ENCODE measurements around the gene GTF2A1.
"Not testable (repeated sequence)": the region's sequence is repeated elsewhere in the genome, so short reads cannot be mapped to it uniquely, and the experiment has no call there.

Gene GTF2A1
- long read RNA-seq, donor 1, full-length matches to known transcripts = 3 of 47 reads
- long read RNA-seq, donor 1, partial matches to known transcripts = 44 of 47 reads
- long read RNA-seq, donor 1, other reads (novel, unspliced or antisense) = 0 of 47 reads
- long read RNA-seq, donor 2, partial matches to known transcripts = 51 of 51 reads
- long read RNA-seq, donor 2, other reads (novel, unspliced or antisense) = 0 of 51 reads
- long read RNA-seq, donor 3, full-length matches to known transcripts = 3 of 56 reads
- long read RNA-seq, donor 3, partial matches to known transcripts = 53 of 56 reads
- long read RNA-seq, donor 3, other reads (novel, unspliced or antisense) = 0 of 56 reads
- long read RNA-seq, donor 4, full-length matches to known transcripts = 2 of 111 reads
- long read RNA-seq, donor 4, partial matches to known transcripts = 109 of 111 reads
- long read RNA-seq, donor 4, other reads (novel, unspliced or antisense) = 0 of 111 reads
- long read RNA-seq, donor 5, full-length matches to known transcripts = 4 of 148 reads
- long read RNA-seq, donor 5, partial matches to known transcripts = 144 of 148 reads
- long read RNA-seq, donor 5, other reads (novel, unspliced or antisense) = 0 of 148 reads
- long read RNA-seq, donor 6, full-length matches to known transcripts = 3 of 85 reads
- long read RNA-seq, donor 6, partial matches to known transcripts = 82 of 85 reads
- long read RNA-seq, donor 6, other reads (novel, unspliced or antisense) = 0 of 85 reads
- long read RNA-seq, donor 7 = 0 reads
- long read RNA-seq, donor 8, full-length matches to known transcripts = 2 of 87 reads
- long read RNA-seq, donor 8, partial matches to known transcripts = 85 of 87 reads
- long read RNA-seq, donor 8, other reads (novel, unspliced or antisense) = 0 of 87 reads

GRCh38 chr14:81220830-81221578, at the start of gene GTF2A1:
TSS of gene GTF2A1 (minus strand) at chr14:81220959. CDS start at chr14:81220518, 441 bp downstream.
- peak; percentile 99 for DNase-seq

- no peak for DNase-seq
These were observed 49.2 kb upstream of the GTF2A1 start for GRCh38 chr14:81269979-81270375.

DNA sequence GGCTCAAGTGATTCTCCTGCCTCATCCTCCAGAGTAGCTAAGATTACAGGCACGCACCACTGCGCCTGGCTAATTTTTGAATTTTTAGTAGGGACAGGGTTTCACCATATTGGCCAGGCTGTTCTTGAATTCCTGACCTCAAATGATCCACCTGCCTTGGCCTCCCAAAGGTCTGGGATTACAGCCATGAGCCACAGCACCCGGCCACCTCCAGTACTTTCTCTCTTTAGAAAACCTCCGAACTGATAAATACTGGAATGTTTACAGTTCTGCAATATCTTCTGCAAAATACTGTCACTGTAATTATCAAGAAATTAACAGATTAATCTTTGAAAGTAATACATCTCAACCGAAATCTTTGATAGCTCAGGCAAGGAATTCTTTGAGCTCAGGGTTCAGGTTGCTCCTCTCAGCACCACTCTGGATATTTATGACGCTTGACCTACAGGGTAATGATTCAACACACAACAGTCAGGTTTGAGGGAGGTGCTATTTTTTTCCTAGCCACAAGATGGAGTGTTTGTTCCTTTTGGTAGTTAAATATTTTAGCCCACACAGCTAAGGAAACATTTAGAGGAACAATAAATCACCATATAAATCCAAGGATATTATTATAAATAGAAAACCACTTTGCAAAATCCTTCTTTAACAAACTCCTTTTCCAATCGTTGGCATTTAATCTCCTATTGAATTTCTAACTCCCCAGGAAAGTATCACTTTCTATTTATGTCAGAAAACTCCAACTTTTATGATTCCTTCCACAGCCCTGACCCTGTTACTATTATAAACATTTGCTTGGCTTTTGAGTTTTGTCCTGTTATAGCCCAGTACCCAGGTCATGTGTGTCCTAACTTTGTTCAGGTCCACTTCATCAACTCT, 48.6 kb upstream of the GTF2A1 start:
- peak; percentile 52 for DNase-seq

DNA sequence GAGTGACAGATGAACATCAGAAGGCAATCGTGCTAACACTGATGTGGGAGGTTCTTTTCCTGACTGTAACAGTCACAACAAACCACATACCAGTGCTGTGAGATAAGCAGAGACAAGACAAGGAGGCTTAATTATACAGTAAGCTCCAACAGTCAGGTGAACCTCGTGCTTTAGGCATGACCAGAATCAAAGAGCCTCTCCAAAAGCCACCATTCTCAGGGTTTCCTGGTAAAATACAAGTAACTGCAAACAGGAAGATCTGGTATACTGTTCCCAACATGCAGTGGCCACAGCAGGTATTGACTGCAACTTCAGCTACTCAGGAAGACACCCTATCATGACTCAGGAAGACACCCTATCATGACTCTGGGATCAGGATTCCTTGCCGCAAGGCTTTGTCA, 47.3 kb upstream of the GTF2A1 start:
- DNase-seq = no peak

GRCh38 chr14:81265636-81266169, 44.9 kb upstream of the GTF2A1 start:
- DNase-seq = no peak

DNA sequence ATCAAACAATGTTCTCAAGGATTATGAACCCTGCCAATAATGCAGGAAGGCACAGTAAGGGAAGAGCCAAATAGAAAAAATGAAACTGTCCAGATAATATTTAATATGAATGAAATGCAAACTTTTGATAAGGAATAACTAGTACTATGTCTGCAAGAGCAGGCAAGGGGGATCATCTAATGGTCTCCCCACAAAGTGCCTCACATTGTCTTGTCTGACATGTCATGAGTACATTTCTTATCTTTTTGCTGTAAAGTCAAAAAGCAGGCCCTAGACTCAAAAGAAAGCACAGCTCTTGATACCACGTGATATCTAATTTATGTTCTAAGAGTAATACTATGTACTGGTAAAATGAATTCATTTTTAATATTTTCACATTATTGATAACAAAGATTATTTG, 43.9 kb upstream of the GTF2A1 start:
- DNase-seq = no peak

DNA sequence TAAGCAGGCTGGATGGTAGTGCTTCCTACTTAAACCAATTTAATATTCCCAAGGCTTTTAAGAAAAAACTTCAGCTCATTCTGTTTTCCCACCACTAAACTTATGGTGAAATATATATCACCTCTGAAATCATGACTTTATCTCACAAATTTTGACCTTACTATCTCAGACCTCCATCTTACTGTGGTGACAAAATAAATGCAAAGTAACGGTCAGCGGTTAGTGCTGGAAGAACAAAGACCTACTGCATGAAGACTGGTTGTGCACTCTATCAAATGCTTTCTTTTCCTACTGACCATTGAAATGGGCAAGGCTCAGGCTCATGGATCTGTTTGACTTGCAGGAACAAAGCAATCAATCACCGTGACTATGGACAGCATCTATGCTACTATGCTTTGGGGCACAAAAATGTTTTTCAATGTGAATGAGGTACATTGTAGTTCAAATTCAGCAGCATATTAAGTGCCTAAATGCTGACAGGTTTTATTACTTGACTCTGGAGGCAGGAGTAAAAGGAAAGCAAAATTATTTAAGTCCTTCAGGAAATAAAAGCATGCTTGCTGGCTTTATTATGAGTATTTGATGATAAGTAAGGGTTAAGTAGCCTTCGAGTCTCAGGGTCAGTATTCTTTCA, 43.1 kb upstream of the GTF2A1 start:
- no peak for DNase-seq

GRCh38 chr14:81261176-81261575, 40.4 kb upstream of the GTF2A1 start:
- no peak for DNase-seq

DNA sequence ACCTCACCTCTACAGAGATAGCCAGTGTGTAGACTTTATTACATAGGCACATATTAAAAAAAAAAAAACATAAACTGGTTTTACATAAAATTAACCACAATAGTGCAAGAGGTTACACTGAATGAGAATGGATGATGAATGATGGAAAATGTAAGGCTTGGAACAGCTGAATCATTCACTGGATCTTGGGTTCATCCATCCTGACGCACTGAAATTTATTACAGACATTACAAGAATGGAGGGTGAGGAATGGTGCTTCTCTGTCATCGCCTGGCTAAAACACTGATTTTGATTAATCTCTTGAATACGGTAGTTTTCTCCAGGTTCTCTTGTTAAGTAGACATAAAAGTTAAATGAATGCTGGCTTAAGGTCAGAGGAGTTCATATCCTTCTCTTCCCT, 40.0 kb upstream of the GTF2A1 start:
- DNase-seq = no peak

- no peak for DNase-seq
These were observed 35.7 kb upstream of the GTF2A1 start for GRCh38 chr14:81256289-81256960.

- no peak for DNase-seq
These were observed 31.5 kb upstream of the GTF2A1 start for GRCh38 chr14:81252278-81252677.

- no peak for DNase-seq
These were observed 26.6 kb upstream of the GTF2A1 start for GRCh38 chr14:81247271-81247766.

- no peak for DNase-seq
These were observed 25.9 kb upstream of the GTF2A1 start for GRCh38 chr14:81246461-81247270.

DNA sequence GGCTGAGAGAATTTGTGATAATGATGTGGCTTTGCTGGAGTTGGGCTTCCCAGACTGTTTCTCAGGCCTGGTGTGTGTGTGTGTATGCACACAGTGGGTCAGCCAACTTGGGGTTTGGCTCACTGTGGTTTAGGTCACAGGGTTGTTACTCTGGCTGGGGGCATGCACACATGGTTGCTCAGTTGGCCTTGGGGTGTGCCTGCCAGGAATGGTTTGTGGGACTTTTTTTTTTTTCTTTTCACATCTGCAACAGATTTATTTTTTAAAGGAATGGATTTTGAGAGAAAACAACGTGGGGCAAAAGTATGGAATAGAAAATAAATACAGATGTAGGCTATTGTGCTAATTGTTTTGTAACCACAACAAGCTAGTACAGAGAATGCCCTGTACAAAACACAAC, 25.0 kb upstream of the GTF2A1 start:
- DNase-seq = no peak

GRCh38 chr14:81244431-81244830, 23.7 kb upstream of the GTF2A1 start:
- not testable (repeated sequence) for DNase-seq

GRCh38 chr14:81243499-81243898, 22.7 kb upstream of the GTF2A1 start:
- no peak for DNase-seq

- not testable (repeated sequence) for DNase-seq
These were observed 16.1 kb upstream of the GTF2A1 start for GRCh38 chr14:81236849-81237248.

DNA sequence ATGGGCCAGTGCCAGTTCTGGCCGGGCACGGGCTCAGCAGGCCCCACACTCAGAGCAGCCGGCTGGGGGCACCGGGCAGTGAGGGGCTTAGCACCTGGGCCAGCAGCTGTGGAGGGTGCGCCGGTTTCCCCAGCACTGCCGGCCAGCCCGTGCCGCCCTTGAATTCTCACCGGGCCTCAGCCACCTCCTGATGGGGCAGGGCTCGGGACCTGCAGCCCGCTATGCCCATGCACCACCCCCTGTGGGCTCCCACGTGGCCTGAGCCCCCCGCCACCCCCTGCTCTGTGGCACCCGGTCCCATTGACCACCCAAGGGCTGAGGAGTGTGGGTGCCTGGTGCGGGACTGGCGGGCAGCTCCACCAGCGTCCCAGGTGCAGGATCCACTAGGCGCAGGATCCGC, 15.4 kb upstream of the GTF2A1 start:
- no peak for DNase-seq

DNA sequence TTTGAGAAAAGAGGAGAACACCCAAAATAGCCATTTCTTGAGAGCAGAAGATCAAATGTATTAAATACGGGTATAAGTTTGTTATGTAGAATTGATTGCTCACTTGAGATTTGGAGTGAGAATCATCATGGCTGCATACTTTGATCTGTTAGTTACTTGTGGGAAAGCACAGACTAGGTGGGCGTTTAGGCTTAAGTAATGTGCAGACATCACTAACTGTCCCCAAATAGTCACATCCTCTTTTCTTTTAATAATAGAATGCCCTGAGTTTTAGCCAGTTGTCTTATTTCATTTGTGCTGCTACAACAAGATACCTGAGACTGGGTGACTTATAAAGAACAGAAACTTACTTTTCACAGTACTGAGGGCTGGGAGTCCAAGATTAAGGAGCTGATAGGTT, 14.3 kb upstream of the GTF2A1 start:
- no peak for DNase-seq

Data from right kidney (tissue), 9 donors.